Fibroblast of lung (primary cell): ENCODE measurements around the gene EBPL. TPM values are rescaled to one million over a fixed set of nuclear protein-coding genes. Genes with fewer than 3 reads are reported as not detected.
"Not testable (repeated sequence)": the region's sequence is repeated elsewhere in the genome, so short reads cannot be mapped to it uniquely, and the experiment has no call there.

Source experiments
- DNase-seq, 2 donors: peaks; one replicate each; pipeline versions ENCODE4 v3.0.0 to v3.0.0-alpha.2; 2010; ENCODE audit warnings: low read depth in 2 of 2
- H2AFZ ChIP-seq: 2 replicates; pipeline ENCODE4 v1.5.1; 2012; ENCODE audit warnings: low read length, control low read depth, inconsistent platforms
- H3K27ac ChIP-seq: 2 replicates; pipeline ENCODE4 v1.5.1; 2011; ENCODE audit warnings: low read length, control low read depth; ENCODE audit not compliant: insufficient read depth
- H3K27me3 ChIP-seq: 2 replicates; pipeline ENCODE4 v1.5.1; 2011; ENCODE audit warnings: mild to moderate bottlenecking, low read length; ENCODE audit not compliant: control insufficient read depth, insufficient read depth
- H3K36me3 ChIP-seq: 2 replicates; pipeline ENCODE4 v1.5.1; 2011; ENCODE audit warnings: low read length; ENCODE audit not compliant: control insufficient read depth, insufficient read depth
- H3K4me1 ChIP-seq: 2 replicates; pipeline ENCODE4 v1.5.1; 2011; ENCODE audit warnings: low read length; ENCODE audit not compliant: control insufficient read depth, insufficient read depth; ENCODE audit errors: extremely low read depth
- H3K4me2 ChIP-seq: 2 replicates; pipeline ENCODE4 v1.5.1; 2011; ENCODE audit warnings: low read length, control low read depth; ENCODE audit not compliant: insufficient read depth; ENCODE audit errors: extremely low read depth
- H3K4me3 ChIP-seq, 4 experiments: fragments of 200-600 bp in 1 of 4; sonication (generic) in 1 of 4; replicated peaks in 1 of 4; 2 replicates each; pipeline ENCODE4 v1.5.1; 2011 to 2016; ENCODE audit warnings: low read length in 4 of 4, low read depth in 3 of 4, mild to moderate bottlenecking in 3 of 4, control low read depth in 2 of 4, inconsistent platforms in 1 of 4, mixed read lengths in 1 of 4; ENCODE audit not compliant: insufficient read depth in 1 of 4; ENCODE audit errors: control extremely low read depth in 1 of 4
- H3K79me2 ChIP-seq: 2 replicates; pipeline ENCODE4 v1.5.1; 2012; ENCODE audit warnings: mild to moderate bottlenecking, low read length, inconsistent platforms; ENCODE audit not compliant: control insufficient read depth, insufficient read depth
- H3K9ac ChIP-seq: 2 replicates; pipeline ENCODE4 v1.5.1; 2011; ENCODE audit warnings: mild to moderate bottlenecking, low read length, control low read depth; ENCODE audit not compliant: insufficient read depth
- H3K9me3 ChIP-seq: 2 replicates; pipeline ENCODE4 v1.5.1; 2012; ENCODE audit warnings: low read depth, low read length; ENCODE audit not compliant: control insufficient read depth, insufficient read depth
- H4K20me1 ChIP-seq: 2 replicates; pipeline ENCODE4 v1.5.1; 2011; ENCODE audit warnings: low read length; ENCODE audit not compliant: control insufficient read depth, insufficient read depth; ENCODE audit errors: extremely low read depth
- EZH2 ChIP-seq: IDR thresholded peaks from 2 replicates; pipeline ENCODE4 v1.5.1; 2012; ENCODE audit warnings: low read length, control low read depth, mild to moderate bottlenecking; ENCODE audit errors: missing control alignments
- polyA plus RNA-seq, 2 donors: library from polyadenylated mRNA; depleted of rRNA in 1 of 2; stranded (reverse) in 1 of 2; unstranded in 1 of 2; fragments of >200 nt; gene quantifications; 2 replicates each; pipeline ENCODE4 v1.2.1, GENCODE V29; 2011 to 2012; ENCODE audit warnings: missing spikeins in 1 of 2
- total RNA-seq: library from RNA; depleted of rRNA; stranded (reverse); fragments of >200 nt; gene quantifications from 2 replicates; pipeline ENCODE4 v1.2.1, GENCODE V29; 2014
- TF ChIP-seq, protein P1 (sequence below), 2 donors: IDR thresholded peaks in 1 of 2; conservative IDR thresholded peaks in 1 of 2; 1 replicate in 1 of 2; 2 replicates in 1 of 2; pipeline ENCODE4 v1.5.1; 2011 to 2012; ENCODE audit warnings: low read length in 2 of 2, control low read depth in 1 of 2, inconsistent platforms in 1 of 2, low read depth in 1 of 2, mild to moderate bottlenecking in 1 of 2

EBPL gene
- total and polyA plus RNA-seq, 2 donors (not counting 1 experiment from before 2014, with no cell fraction given): 69.4 to 90.3 TPM

DNA sequence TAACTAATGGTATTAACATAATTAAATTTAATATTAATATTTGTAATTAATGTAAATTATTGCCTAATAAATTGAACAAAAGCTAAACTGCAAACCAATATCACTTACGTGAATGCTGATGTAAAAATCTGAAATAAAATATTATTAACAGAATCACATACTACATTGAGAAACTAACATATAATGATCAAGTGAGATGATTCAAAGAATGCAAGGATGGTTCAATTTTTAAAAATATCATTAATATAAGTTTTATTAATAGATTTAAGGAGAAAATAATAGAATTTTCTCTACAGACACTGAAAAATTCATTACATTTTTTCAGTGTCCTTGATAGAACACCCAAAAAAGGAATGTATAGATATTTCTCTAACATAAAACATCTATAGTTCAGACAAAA, 23.5 kb upstream of the EBPL start:
- H3K4me1 ChIP-seq: peaks cover 3% of the 10 kb centered on the region
- H3K9me3 ChIP-seq: no peaks in the 10 kb centered on the region
- H3K36me3 ChIP-seq: no peaks in the 10 kb centered on the region
- no peak overlapping the region for H3K9ac ChIP-seq
- TF ChIP-seq, protein P1, sequence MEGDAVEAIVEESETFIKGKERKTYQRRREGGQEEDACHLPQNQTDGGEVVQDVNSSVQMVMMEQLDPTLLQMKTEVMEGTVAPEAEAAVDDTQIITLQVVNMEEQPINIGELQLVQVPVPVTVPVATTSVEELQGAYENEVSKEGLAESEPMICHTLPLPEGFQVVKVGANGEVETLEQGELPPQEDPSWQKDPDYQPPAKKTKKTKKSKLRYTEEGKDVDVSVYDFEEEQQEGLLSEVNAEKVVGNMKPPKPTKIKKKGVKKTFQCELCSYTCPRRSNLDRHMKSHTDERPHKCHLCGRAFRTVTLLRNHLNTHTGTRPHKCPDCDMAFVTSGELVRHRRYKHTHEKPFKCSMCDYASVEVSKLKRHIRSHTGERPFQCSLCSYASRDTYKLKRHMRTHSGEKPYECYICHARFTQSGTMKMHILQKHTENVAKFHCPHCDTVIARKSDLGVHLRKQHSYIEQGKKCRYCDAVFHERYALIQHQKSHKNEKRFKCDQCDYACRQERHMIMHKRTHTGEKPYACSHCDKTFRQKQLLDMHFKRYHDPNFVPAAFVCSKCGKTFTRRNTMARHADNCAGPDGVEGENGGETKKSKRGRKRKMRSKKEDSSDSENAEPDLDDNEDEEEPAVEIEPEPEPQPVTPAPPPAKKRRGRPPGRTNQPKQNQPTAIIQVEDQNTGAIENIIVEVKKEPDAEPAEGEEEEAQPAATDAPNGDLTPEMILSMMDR (conservative IDR thresholded peaks at IDR 0.05 in 1 of 2, IDR thresholded peaks at IDR 0.05 in 1 of 2; ENCODE audit: low read depth in 1 of 2, low read length in 2 of 2): no peak
- TF ChIP-seq EZH2: no peak
- H4K20me1 ChIP-seq: no peaks in the 10 kb centered on the region
- no peak overlapping the region for H2AFZ ChIP-seq
- H3K4me3 ChIP-seq: no peak overlapping the region
- no peaks in the 10 kb centered on the region for H3K79me2 ChIP-seq
- H3K4me2 ChIP-seq: no peak overlapping the region
- no peak for DNase-seq
- no peak overlapping the region for H3K27ac ChIP-seq
- no peaks in the 10 kb centered on the region for H3K27me3 ChIP-seq

DNA sequence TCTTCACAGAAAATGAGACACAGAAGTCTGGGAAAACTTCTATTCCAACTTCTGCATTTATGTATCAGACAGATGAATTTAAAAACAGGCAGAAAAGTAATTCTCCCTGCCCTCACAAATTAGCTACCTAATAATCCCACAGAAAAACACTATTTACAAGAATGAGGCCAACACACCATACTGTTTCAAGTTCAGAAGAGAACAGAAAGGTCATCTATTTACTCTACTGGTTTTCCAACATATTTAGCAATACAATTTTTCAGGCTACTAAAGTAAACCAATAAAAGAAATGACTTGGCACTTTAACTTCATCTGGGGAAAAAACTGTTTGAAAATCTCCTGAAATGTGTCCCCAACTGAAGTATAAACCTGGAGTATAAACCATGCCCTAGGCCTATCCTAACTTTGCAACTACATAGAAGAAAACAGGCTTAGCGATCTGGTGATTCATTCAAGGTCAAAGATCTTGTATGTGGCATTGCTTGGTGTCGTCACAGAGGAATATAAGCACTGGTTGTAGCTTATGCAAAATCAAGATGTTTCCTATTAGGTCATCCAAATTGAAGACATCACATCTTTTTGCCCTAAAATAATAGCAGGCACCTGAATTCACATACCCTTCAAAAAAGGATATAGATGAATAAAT, 20.1 kb upstream of the EBPL start:
- Histone ChIP-seq H2AFZ (no peak overlapping the region), H3K27me3 (no peaks in the 10 kb centered on the region), H3K79me2 (no peaks in the 10 kb centered on the region), H3K4me2 (no peak overlapping the region), H4K20me1 (no peaks in the 10 kb centered on the region), H3K27ac (peak overlapping the region; percentile 40), H3K4me1 (peaks cover 3% of the 10 kb centered on the region), H3K9ac (no peak overlapping the region), H3K36me3 (no peaks in the 10 kb centered on the region), H3K9me3 (no peaks in the 10 kb centered on the region), H3K4me3 (no peak overlapping the region)
- no peak for TF ChIP-seq EZH2
- TF ChIP-seq, protein P1 (conservative IDR thresholded peaks at IDR 0.05 in 1 of 2, IDR thresholded peaks at IDR 0.05 in 1 of 2; ENCODE audit: low read depth in 1 of 2, low read length in 2 of 2): no peak
- peak; percentile 84 to 96 for DNase-seq

DNA sequence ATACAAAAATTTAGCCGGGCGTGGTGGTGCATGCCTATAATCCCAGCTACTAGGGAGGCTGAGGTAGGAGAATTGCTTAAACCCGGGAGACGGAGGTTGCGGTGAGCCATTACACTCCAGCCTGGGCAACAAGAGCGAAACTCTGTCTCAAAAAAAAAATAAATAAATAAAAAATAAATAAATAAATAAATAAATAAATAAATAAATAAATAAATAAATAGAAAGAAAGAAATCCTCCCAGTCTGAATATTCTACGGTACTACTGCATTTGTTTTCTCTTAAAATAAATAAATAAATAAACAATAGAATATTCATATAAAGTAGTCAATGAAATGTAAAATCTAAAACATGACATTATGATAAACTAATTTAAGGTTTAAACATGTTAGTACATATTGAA, 13.0 kb upstream of the EBPL start:
- DNase-seq, H4K20me1 ChIP-seq, H3K36me3 ChIP-seq, H3K27me3 ChIP-seq, H3K4me3 ChIP-seq, H3K9me3 ChIP-seq, H3K27ac ChIP-seq, H3K4me1 ChIP-seq, H3K4me2 ChIP-seq, H3K79me2 ChIP-seq, H3K9ac ChIP-seq, H2AFZ ChIP-seq: not testable (repeated sequence)
